Esophagus (tissue), 2 donors: ENCODE measurements around the gene TBC1D7. TPM values are rescaled to one million over a fixed set of nuclear protein-coding genes. Genes with fewer than 3 reads are reported as not detected.

Experiments
- H3K27ac ChIP-seq, 2 donors: one replicate each; pipeline ENCODE4 v1.5.1; 2013; ENCODE audit warnings: low read depth in 2 of 2, mild to moderate bottlenecking in 2 of 2, inconsistent platforms in 1 of 2, low read length in 1 of 2, moderate library complexity in 1 of 2
- H3K27me3 ChIP-seq, 2 donors: one replicate each; pipeline ENCODE4 v1.6.1; 2013; ENCODE audit warnings: low read length in 2 of 2, control low read depth in 1 of 2, mild to moderate bottlenecking in 1 of 2; ENCODE audit not compliant: insufficient read depth in 2 of 2, control insufficient read depth in 1 of 2
- H3K36me3 ChIP-seq, 2 donors: one replicate each; pipeline ENCODE4 v1.6.1; 2013; ENCODE audit warnings: low read length in 1 of 2; ENCODE audit not compliant: control insufficient read depth in 2 of 2, insufficient read depth in 2 of 2
- H3K4me1 ChIP-seq, 2 donors: one replicate each; pipeline ENCODE4 v1.6.1; 2013; ENCODE audit warnings: low read length in 1 of 2; ENCODE audit not compliant: control insufficient read depth in 2 of 2, insufficient read depth in 2 of 2
- H3K4me3 ChIP-seq, 2 donors: one replicate each; pipeline ENCODE4 v1.5.1; 2013; ENCODE audit warnings: low read length in 2 of 2, mild to moderate bottlenecking in 2 of 2, low read depth in 1 of 2, moderate library complexity in 1 of 2
- H3K9me3 ChIP-seq, 2 donors: one replicate each; pipeline ENCODE4 v1.6.1; 2013; ENCODE audit warnings: mild to moderate bottlenecking in 2 of 2, low read depth in 1 of 2, low read length in 1 of 2, moderate library complexity in 1 of 2; ENCODE audit not compliant: control insufficient read depth in 2 of 2, insufficient read depth in 1 of 2
- WGBS, 2 donors: extraction: QIAGEN DNeasy Blood & Tissue Kit; methylation state at CpG; one replicate each; pipeline ENCODE4 v1.1.7; 2013; 5-methylcytosine and 5-hydroxymethylcytosine counted together
- polyA plus RNA-seq, 2 donors: library from polyadenylated mRNA; stranded (reverse); fragments of 200-250 nt; gene quantifications; one replicate each; pipeline ENCODE4 v1.2.3, GENCODE V29; 2013
- donor health status: healthy with polysubstance abuse.
- donor health status: Bipolar disorder and iron deficiency.

Gene TBC1D7
- polyA plus RNA-seq, 2 donors: 7.7 to 16.9 TPM

- H3K4me1 ChIP-seq: no peaks in the 10 kb centered on the region
- no peak overlapping the region for H3K4me3 ChIP-seq
- no peaks in the 10 kb centered on the region for H3K36me3 ChIP-seq
- no peaks in the 10 kb centered on the region for H3K27me3 ChIP-seq
- no peak overlapping the region for H3K27ac ChIP-seq
- H3K9me3 ChIP-seq: no peaks in the 10 kb centered on the region
- 57 to 68% methylated on average over 8 of the region's 8 CpGs for WGBS, 2 donors
These were observed 20.2 kb upstream of the TBC1D7 start for GRCh38 chr6:13348334-13349113.

GRCh38 chr6:13346245-13346644 lies 17.9 kb upstream of the TBC1D7 start:
- peaks cover 0 to 3% of the 10 kb centered on the region in 2 donors for H3K9me3 ChIP-seq
- 82 to 84% methylated on average over 5 of the region's 5 CpGs for WGBS, 2 donors
- no peak overlapping the region for H3K4me3 ChIP-seq
- no peak overlapping the region for H3K27ac ChIP-seq
- no peaks in the 10 kb centered on the region for H3K27me3 ChIP-seq
- no peaks in the 10 kb centered on the region for H3K4me1 ChIP-seq
- no peaks in the 10 kb centered on the region for H3K36me3 ChIP-seq

- Histone ChIP-seq H3K27me3 (no peaks in the 10 kb centered on the region), H3K9me3 (peaks cover 0 to 3% of the 10 kb centered on the region in 2 donors), H3K4me1 (no peaks in the 10 kb centered on the region), H3K4me3 (no peak overlapping the region), H3K36me3 (no peaks in the 10 kb centered on the region), H3K27ac (no peak overlapping the region)
- 85 to 93% methylated on average over 5 of the region's 5 CpGs for WGBS, 2 donors
These were observed 14.2 kb upstream of the TBC1D7 start for GRCh38 chr6:13342414-13343019.

- WGBS, 2 donors: 77 to 80% methylated on average over 8 of the region's 8 CpGs
- Histone ChIP-seq H3K27me3 (no peaks in the 10 kb centered on the region), H3K9me3 (peaks cover 0 to 3% of the 10 kb centered on the region in 2 donors), H3K36me3 (no peaks in the 10 kb centered on the region), H3K4me1 (no peaks in the 10 kb centered on the region), H3K4me3 (no peak overlapping the region), H3K27ac (no peak overlapping the region)
These were observed 11.7 kb upstream of the TBC1D7 start for GRCh38 chr6:13339863-13340630.

- H3K27me3 ChIP-seq: no peaks in the 10 kb centered on the region
- H3K36me3 ChIP-seq: no peaks in the 10 kb centered on the region
- H3K27ac ChIP-seq: no peak overlapping the region
- 89 to 93% methylated on average over 5 of the region's 5 CpGs for WGBS, 2 donors
- no peak overlapping the region for H3K4me3 ChIP-seq
- peaks cover 0 to 3% of the 10 kb centered on the region in 2 donors for H3K9me3 ChIP-seq
- no peaks in the 10 kb centered on the region for H3K4me1 ChIP-seq
These were observed 9.7 kb upstream of the TBC1D7 start for GRCh38 chr6:13338038-13338437.

GRCh38 chr6:13336553-13336952 lies 8.2 kb upstream of the TBC1D7 start:
- no peak overlapping the region for H3K27ac ChIP-seq
- WGBS, 2 donors: 13 to 23% methylated on average over 11 of the region's 11 CpGs

GRCh38 chr6:13334953-13335352 lies 6.6 kb upstream of the TBC1D7 start:
- no peak overlapping the region for H3K4me3 ChIP-seq
- 39 to 52% methylated on average over 3 of the region's 3 CpGs for WGBS, 2 donors
- H3K27me3 ChIP-seq: no peaks in the 10 kb centered on the region
- no peaks in the 10 kb centered on the region for H3K4me1 ChIP-seq
- H3K36me3 ChIP-seq: no peaks in the 10 kb centered on the region
- no peak overlapping the region for H3K27ac ChIP-seq
- no peaks in the 10 kb centered on the region for H3K9me3 ChIP-seq

More at GRCh38 chr6:13336553-13336952, 8.2 kb upstream of the TBC1D7 start:
- no peak overlapping the region for H3K4me3 ChIP-seq
- H3K36me3 ChIP-seq: no peaks in the 10 kb centered on the region
- H3K4me1 ChIP-seq: no peaks in the 10 kb centered on the region
- H3K27me3 ChIP-seq: no peaks in the 10 kb centered on the region
- H3K9me3 ChIP-seq: peaks cover 0 to 3% of the 10 kb centered on the region in 2 donors

GRCh38 chr6:13332349-13332706 lies 4.0 kb upstream of the TBC1D7 start:
- Histone ChIP-seq H3K27ac (no peak overlapping the region), H3K27me3 (no peaks in the 10 kb centered on the region), H3K9me3 (no peaks in the 10 kb centered on the region), H3K4me3 (no peak overlapping the region), H3K36me3 (no peaks in the 10 kb centered on the region), H3K4me1 (no peaks in the 10 kb centered on the region)
- WGBS, 2 donors: 81 to 83% methylated on average over 2 of the region's 2 CpGs

GRCh38 chr6:13331516-13332348 lies 3.4 kb upstream of the TBC1D7 start:
- Histone ChIP-seq H3K27ac (no peak overlapping the region), H3K4me1 (no peaks in the 10 kb centered on the region), H3K4me3 (no peak overlapping the region), H3K36me3 (no peaks in the 10 kb centered on the region), H3K27me3 (no peaks in the 10 kb centered on the region), H3K9me3 (no peaks in the 10 kb centered on the region)
- WGBS, 2 donors: 53 to 58% methylated on average over 13 of the region's 13 CpGs
